Non-pigmented ciliary epithelial cell (primary cell): ENCODE results near the gene CCDC66.

Experiments used
- DNase-seq: peaks from one replicate; pipeline ENCODE4 v3.0.0-alpha.2; 2010; ENCODE audit warnings: low read depth

The CCDC66 gene

GRCh38 chr3:56622381-56622780 lies 65.4 kb downstream of the CCDC66 start:
- DNase-seq = no peak

- DNase-seq = peak; percentile 28
Measured at GRCh38 chr3:56624725-56625124, 67.8 kb downstream of the CCDC66 start.

- no peak for DNase-seq
Measured at GRCh38 chr3:56629047-56629446, 72.1 kb downstream of the CCDC66 start.

GRCh38 chr3:56629451-56629850 lies 72.5 kb downstream of the CCDC66 start:
- no peak for DNase-seq

GRCh38 chr3:56630966-56631365 lies 74.0 kb downstream of the CCDC66 start:
- DNase-seq = no peak

- no peak for DNase-seq
Measured at GRCh38 chr3:56633181-56633580, 76.2 kb downstream of the CCDC66 start.

- no peak for DNase-seq
Measured at GRCh38 chr3:56633602-56634535, 76.9 kb downstream of the CCDC66 start.

- no peak for DNase-seq
Measured at GRCh38 chr3:56645407-56645806, 88.4 kb downstream of the CCDC66 start.

- DNase-seq = no peak
Measured at GRCh38 chr3:56654460-56654859, 97.5 kb downstream of the CCDC66 start.

GRCh38 chr3:56655709-56656108 lies 98.7 kb downstream of the CCDC66 start:
- no peak for DNase-seq

GRCh38 chr3:56664823-56665222 lies 107.8 kb downstream of the CCDC66 start:
- DNase-seq = no peak

GRCh38 chr3:56667973-56668579 lies 111.1 kb downstream of the CCDC66 start:
- DNase-seq = no peak
